Kidney epithelial cell (primary cell): ENCODE results near the gene ATP8A2. TPM values are rescaled to one million over a fixed set of nuclear protein-coding genes. Genes with fewer than 3 reads are reported as not detected.

ENCODE experiments used
- DNase-seq: peaks from one replicate; pipeline ENCODE4 v3.0.0-alpha.2; 2010; ENCODE audit warnings: low read depth
- H3K27me3 ChIP-seq: 2 replicates; pipeline ENCODE4 v1.6.0; 2011; ENCODE audit warnings: low read length; ENCODE audit not compliant: control insufficient read depth, insufficient read depth
- H3K36me3 ChIP-seq: 2 replicates; pipeline ENCODE4 v1.5.1; 2011; ENCODE audit warnings: low read length; ENCODE audit not compliant: control insufficient read depth, insufficient read depth
- H3K4me3 ChIP-seq: 2 replicates; pipeline ENCODE4 v1.5.1; 2011; ENCODE audit warnings: low read depth, mild to moderate bottlenecking, control low read depth, low read length
- CTCF ChIP-seq: IDR thresholded peaks from 2 replicates; pipeline ENCODE4 v1.5.1; 2011; ENCODE audit warnings: mild to moderate bottlenecking, moderate library complexity, low read length, control low read depth, inconsistent platforms; ENCODE audit not compliant: insufficient read depth, poor library complexity, severe bottlenecking
- total RNA-seq: library from RNA; depleted of rRNA; stranded (reverse); fragments of >200 nt; gene quantifications from 2 replicates; pipeline ENCODE4 v1.2.3, GENCODE V29; 2015

Gene ATP8A2
- total RNA-seq, 1 donor from 2014 or later = 3.8 TPM

GRCh38 chr13:25378528-25378927, 6.8 kb downstream of the ATP8A2 start:
- no peak for DNase-seq
- no peak overlapping the region for H3K4me3 ChIP-seq
- peaks cover 6% of the 10 kb centered on the region for H3K27me3 ChIP-seq
- H3K36me3 ChIP-seq = no peaks in the 10 kb centered on the region
- no peak for TF ChIP-seq CTCF

GRCh38 chr13:25379011-25379410, 7.2 kb downstream of the ATP8A2 start:
- H3K27me3 ChIP-seq = peaks cover 4% of the 10 kb centered on the region
- no peak for TF ChIP-seq CTCF
- DNase-seq = no peak
- H3K4me3 ChIP-seq = no peak overlapping the region
- no peaks in the 10 kb centered on the region for H3K36me3 ChIP-seq

- no peak for TF ChIP-seq CTCF
- DNase-seq = no peak
- H3K4me3 ChIP-seq = no peak overlapping the region
- H3K27me3 ChIP-seq = peaks cover 2% of the 10 kb centered on the region
- H3K36me3 ChIP-seq = no peaks in the 10 kb centered on the region
Measured at GRCh38 chr13:25380082-25380481, 8.3 kb downstream of the ATP8A2 start.

- H3K27me3 ChIP-seq = peaks cover 2% of the 10 kb centered on the region
- no peak for DNase-seq
- no peak for TF ChIP-seq CTCF
- H3K4me3 ChIP-seq = no peak overlapping the region
- H3K36me3 ChIP-seq = no peaks in the 10 kb centered on the region
Measured at GRCh38 chr13:25380741-25381324, 9.1 kb downstream of the ATP8A2 start.

GRCh38 chr13:25384758-25385410, 13.1 kb downstream of the ATP8A2 start:
- Histone ChIP-seq H3K27me3 (peaks cover 2% of the 10 kb centered on the region), H3K36me3 (no peaks in the 10 kb centered on the region), H3K4me3 (no peak overlapping the region)
- DNase-seq = no peak
- TF ChIP-seq CTCF = no peak

- no peaks in the 10 kb centered on the region for H3K36me3 ChIP-seq
- no peak overlapping the region for H3K4me3 ChIP-seq
- TF ChIP-seq CTCF = no peak
- no peaks in the 10 kb centered on the region for H3K27me3 ChIP-seq
- no peak for DNase-seq
Measured at GRCh38 chr13:25391932-25392331, 20.2 kb downstream of the ATP8A2 start.
